AML-193 (cell line): Measurements from ENCODE around the gene MTO1.
"Not testable (repeated sequence)": the region's sequence is repeated elsewhere in the genome, so short reads cannot be mapped to it uniquely, and the experiment has no call there.

Source experiments
- DNase-seq, 2 experiments: peaks; one replicate each; lab custom pipeline; 2025; lab: John Stamatoyannopoulos, UW

MTO1 gene

DNA sequence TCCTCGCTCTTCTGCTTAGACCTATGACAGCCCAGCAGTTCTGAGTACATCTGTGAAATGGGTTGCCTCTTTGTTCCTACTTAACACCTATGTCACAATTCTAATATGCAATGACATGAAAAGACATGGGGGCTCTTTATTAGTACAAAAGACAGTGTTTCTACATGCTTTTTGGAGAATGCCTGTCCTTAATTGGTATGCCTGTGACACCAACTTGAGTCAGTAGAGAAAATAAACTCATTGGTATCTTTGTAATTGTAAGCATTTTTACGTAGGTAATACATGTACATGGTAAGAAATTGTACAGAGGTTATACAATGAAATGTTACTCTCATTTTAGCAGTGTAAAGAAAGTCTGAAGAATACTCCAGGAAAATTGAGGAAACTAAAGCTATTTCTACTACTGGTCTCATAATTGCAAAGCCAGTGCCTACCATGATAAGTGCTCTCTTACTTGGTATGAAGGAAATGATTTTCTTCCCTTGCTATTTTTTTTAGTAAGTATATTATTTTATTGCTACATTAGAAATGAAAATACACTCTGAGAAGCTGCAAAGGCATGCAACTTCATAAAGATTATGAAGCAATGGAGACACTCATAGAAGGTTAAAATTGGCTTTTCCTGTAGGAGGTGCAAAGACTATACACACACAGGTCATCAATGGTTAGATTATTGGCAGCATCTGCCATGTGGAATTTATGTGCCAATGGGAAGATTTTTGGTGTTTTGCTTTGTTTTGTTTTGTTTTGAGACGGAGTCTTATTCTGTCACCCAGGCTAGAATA, 64.2 kb downstream of the MTO1 start:
- no peak for DNase-seq

DNA sequence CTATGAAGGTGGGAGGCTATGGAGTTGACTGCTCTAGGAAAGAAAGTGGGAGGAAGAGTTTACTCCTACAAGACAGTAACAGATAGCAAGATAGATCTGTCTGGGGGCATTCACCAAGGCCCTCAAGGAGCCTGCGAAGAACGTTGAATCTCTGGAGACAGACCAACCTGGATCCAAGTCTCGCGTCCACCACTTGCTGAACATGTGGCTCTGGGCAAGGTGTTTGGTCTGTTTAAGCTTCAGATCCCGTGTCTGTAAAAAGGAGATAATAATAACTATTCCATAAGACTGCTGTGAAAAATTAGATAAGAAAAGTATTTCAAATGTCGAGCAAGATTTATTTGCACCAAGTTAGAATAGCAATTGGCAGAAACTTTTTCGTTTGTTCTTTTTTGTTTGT, 67.4 kb downstream of the MTO1 start:
- DNase-seq = no peak

DNA sequence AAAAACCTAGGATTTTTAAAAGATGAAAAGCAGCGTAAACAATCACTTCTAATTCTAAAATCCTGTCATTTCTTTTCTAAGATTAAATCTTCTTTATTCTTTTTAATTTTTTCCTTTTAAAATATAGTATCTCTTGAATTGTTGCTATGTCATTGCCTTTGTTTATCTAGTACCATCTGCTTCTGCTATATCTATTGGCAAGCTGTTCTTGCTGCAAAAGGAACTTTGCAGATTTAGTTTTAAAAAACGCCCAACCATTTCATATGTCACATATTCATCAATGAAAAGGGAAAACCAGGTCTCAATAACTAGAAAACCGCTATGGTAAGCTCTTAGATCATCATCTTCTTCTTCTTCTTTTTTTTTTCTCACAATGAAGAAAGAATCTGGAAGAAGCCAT, 70.8 kb downstream of the MTO1 start:
- DNase-seq = no peak

DNA sequence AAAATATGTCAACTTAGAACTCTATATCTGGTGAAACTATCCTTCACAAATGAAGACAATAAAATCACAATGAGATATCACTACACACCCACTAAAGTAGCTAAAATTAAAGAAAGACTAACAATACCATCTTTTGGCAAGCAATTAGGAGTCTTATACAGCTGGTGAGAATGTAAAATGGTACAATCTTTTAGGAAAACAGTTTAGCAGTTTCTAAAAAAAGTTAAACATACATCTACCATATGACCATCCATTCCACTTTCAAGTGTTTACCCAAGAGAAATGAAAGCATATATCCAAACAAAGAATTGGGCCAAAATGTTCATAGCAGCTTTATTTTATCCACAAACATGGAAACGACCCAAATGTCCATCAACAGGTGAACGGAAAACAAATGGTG, 73.1 kb downstream of the MTO1 start:
- no peak for DNase-seq

DNA sequence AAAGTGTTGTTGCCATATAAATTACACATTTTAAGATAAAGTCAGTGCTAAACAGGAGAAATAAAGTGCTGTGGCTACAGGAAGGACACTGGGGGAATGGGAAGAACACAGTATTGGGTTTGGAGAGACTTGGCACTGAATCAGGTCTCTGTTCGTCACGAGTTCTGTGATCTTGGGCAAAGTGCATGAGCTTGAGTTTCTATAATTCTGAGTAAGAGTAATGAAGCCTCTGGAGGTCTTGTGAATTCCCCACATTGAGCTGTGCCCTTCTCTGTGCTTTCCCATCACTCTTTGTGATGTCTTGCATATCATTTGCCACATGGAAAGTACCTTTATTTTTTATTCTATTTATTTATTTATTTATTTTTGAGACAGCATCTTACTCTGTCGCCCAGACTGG, 76.1 kb downstream of the MTO1 start:
- no peak for DNase-seq

DNA sequence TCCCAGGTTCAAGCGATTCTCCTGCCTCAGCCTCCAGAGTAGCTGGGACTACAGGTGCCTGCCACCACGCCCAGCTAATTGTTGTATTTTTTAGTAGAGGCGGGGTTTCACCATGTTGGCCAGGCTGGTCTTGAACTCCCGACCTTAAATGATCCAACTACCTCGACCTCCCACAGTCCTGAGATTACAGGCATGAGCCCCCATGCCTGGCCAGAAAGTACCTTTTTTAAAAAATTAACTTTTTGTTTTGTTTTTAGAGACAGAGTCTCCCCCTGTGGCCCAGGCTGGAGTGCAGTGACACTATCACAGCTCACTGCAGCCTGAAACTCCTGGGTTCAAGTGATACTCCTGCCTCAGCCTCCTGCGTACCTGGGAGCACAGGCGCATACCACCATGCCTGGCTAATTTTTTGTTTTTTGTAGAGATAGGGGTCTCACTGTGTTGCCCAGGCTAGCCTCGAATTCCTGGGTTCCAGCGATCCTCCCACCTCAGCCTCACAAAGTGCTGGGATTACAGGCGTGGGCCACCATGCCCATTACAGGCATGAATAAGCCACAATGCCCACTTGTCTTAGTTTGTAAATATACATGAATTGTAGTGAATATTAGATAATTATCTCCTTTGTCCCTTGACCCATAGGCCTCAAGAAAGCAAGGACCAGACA, 76.7 kb downstream of the MTO1 start:
- no peak for DNase-seq

DNA sequence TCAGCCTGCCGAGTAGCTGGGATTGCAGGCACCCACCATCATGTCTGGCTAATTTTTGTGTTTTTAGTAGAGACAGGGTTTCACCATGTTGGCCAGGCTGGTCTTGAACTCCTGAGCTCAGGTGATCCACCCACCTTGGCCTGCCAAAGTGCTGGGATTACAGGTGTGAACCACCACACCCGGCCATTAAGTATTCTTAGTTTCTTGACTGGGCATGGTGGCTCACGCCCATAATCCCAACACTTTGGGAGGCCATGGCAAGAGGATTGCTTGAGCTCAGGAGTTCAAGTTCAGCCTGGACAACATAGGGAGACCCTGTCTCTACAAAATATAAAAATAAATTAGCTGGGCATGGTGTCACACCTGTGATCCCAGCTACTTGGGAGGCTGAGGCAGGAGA, 80.9 kb downstream of the MTO1 start:
- DNase-seq = not testable (repeated sequence)

DNA sequence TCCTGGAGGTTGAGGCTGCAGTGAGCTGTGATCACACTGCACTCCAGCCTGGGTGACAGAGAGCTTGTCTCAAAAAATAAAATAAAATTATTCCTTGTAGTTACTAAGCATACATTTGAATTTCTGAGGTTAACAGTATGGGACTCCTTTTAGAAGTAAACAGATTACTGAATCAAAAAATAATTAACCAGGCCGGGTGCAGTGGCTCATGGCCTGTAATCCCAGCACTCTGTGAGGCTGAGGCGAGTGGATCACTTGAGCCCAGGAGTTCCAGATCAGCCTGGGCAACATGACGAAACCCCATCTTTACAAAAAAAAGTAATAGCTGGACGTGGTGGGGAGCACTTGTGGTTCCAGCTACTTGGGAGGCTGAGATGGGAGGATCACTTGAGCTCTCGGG, 81.4 kb downstream of the MTO1 start:
- no peak for DNase-seq

DNA sequence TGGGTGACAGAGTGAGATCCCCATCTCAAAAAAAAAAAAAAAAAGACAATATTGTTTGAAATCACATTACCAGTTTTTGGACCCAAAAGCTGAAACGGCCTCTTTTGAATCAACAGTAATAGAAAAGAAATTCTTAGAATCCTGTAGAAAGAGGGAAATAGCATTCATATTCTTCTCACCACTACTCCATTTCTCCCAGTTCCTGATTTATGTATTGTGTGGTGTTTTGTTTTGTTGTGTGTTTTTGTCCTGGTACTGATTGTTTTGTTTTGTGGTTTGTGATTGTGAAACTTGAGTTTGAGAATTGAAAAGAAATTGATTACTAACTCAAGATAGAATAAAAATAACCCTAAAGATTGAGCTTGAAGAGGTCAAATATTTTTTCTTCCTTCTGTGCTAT, 85.5 kb downstream of the MTO1 start:
- DNase-seq = no peak

DNA sequence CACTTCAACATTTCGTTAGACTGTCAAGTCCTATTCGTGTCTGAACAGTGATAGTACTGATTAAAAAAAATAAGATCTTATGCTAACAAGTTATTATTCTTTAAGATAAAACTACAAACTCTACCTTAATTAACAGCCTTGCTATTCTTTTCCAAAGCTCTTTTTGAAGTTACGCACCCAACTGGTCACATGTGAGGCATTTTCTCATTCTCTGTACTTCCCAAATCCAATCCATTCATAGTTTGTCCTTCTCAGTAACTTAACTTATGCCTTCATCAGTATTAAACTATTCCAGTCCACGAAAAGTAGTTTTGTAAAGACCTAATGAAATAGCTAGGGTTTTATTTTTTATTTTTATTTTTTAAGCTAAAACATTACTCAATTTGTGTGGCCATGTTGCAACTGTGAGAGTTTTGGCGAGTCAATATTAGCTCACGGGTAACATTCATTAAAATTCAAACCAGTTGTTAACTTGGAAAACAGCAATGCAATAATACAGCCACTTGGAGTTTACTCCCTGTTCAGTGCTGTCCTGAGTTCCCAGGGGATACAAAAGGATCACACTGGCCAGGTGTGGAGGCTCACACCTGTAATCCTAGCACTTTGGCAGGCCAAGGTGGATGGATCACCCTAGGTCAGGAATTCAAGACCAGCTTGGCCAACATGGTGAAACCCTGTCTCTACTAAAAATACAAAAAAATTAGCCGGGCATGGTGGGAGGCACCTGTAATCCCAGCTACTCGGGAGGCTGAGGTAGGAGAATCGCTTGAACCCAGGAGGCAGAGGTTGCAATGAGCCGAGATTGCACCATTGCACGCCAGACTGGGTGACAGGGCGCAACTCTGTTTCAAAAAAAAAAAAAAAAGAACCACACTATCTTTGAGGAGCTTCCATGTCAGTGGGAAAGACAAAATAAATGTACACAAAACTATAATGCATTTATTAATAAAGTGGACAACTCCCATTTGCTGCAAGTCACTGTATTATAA, 87.2 kb downstream of the MTO1 start:
- DNase-seq = peak in 1 of 2 experiments; percentile 28

DNA sequence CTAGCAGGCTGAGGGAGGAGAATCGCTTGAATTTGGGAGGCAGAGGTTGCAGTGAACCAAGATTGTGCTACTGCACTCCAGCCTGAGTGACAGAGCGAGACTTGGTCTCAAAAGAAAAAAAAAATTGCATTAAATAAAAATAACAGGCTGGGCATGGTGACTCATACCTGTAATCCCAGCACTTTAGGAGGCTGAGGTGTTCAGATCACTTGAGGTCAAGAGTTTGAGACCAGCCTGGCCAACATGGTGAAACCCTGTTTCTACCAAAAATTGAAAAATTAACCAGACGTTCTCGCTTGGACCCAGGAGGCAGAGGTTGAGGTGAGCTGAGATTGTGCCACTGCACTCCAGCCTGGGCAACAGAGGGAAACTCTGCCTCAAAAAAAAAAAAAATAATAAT, 89.6 kb downstream of the MTO1 start:
- not testable (repeated sequence) for DNase-seq

DNA sequence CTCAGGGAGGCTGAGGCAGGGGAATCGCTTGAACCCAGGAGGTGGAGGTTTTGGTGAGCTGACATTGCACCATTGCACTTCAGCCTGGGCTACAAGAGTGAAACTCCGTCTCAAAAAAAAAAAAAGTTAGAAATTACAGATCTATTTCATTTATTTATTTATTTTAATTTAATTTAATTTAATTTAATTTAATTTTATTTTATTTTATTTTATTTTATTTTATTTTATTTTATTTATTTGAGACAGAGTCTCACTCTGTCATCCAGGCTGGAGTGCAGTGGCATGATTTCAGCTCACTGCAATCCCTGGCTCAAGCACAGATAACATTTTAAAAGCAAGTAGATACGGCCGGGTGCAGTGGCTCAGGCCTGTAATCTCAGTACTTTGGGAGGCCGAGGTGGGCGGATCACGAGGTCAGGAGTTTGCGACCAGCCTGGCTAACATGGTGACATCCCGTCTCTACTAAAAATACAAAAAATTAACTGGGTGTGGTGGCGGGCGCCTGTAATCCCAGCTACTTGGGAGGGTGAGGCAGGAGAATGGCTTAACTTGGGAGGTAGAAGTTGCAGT, 93.9 kb downstream of the MTO1 start:
- not testable (repeated sequence) for DNase-seq

DNA sequence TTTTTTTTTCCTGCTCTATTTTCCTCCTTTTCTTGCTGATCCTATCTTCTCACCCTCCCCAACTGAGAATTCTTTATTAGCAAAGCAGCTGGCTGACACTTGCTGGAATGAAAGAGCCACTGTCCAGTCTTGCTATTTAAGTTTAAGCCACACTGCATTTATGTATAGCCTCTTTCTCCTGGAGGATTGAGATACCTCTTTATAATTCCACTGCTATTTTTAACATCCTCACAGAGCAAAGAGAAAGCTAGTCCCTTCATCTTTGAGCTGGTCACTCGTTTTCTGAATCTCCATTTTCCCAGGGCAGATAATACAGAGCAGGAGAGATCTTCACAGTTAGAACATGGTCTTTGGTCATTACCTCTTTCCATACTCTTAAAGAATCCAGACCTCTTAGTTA, 95.3 kb downstream of the MTO1 start:
- no peak for DNase-seq
